ENCODE data around the gene DCTPP1.
A peak's percentile ranks its signal among the peaks of the same experiment; 100 is the strongest.

DCTPP1 gene

DNA sequence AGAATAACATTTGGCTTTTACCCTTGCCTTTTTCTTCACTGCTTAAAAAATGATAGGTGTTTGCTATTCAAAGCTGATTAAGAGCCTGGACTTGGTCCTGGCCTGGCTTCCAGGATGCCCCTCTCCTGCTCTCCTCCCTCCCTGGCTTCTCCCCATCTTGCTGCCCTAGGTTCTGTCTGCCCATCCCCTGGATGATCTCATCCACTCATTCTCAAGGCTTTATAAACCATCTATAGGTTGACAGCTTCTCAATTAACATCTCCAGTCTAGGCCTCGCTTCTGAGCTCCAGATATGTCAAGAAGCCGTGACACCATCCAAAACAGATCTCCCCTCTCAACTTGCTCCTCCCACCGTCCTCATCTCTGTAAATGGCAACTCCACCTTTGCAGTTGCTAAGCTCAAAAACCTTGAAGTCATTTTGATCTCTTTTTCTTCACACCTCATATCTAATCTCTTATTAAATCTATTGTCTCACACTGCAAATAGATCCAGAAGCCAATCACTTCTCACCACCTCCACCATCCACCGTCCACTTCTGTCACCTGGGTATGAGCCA lies 13.7 kb downstream of the DCTPP1 start:
- H3K4me3 ChIP-seq: no peak overlapping the region
- peaks cover 45% of the 10 kb centered on the region for H3K36me3 ChIP-seq (replicated peaks)
- DNase-seq (ENCODE audit: low spot score in 2 of 2): no peak
- H3K9me3 ChIP-seq: no peaks in the 10 kb centered on the region
- in situ Hi-C loops (cut with MboI; ENCODE audit: low sequenced_read_pairs): no loop called here
- H3K4me1 ChIP-seq: peaks cover 13% of the 10 kb centered on the region
- no peaks in the 10 kb centered on the region for H3K27me3 ChIP-seq (ENCODE audit: low read depth)

DNA sequence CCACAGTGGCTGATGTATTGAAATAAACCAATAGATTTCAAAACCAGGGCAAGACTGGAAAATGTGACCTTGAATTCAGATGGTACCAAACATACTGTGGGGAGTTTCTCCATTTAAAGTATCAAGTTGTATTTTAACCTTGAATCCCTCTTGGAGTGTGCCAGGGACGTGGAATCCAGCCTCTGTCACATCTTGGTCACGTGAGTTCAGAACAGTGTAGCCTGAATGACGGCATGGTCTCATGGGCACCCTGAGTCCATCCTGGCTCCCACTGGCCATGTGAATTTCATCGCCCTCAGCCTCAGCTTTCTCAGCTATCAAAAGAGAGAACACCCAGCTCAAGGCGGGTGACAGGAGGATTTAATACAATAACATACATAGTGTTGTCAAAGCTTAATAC lies 15.7 kb downstream of the DCTPP1 start:
- H3K27me3 ChIP-seq (ENCODE audit: low read depth): no peaks in the 10 kb centered on the region
- in situ Hi-C loops (cut with MboI; ENCODE audit: low sequenced_read_pairs): no loop called here
- DNase-seq (ENCODE audit: low spot score in 2 of 2): no peak
- H3K36me3 ChIP-seq (replicated peaks): peaks cover 49% of the 10 kb centered on the region
- no peak overlapping the region for H3K4me3 ChIP-seq
- H3K4me1 ChIP-seq: peaks cover 15% of the 10 kb centered on the region
- H3K9me3 ChIP-seq: no peaks in the 10 kb centered on the region

DNA sequence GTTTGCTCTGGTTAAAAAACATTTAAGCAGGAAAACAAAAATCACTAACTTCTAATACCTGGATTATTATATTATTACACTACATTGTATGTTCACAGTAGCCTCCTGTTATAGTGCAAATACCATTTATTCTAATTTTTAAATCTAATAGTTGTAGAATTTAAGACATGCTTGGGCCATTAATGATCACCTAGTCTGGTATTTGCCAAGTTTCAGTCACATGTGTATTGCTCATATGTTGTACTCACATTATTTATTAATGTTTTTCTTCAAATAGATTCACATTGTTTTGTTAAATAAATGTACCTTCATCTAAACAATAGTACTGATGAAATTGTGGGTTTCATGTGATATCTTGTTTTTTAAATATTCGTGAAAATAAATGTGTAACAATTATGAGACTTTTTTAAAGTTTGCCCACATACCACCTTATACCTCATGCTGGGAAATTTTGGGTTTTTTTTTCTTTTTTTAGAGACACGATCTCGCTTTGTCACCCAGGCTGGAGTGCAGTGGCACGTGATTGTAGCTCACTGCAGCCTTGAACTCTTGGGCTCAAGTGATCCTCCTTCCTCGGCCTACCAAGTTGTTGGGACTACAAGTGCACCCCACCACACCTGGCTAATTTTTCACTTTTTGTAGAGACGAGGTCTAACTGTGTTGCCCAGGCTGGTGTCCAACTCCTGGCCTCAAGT lies 16.6 kb downstream of the DCTPP1 start:
- H3K9me3 ChIP-seq: no peaks in the 10 kb centered on the region
- peaks cover 16% of the 10 kb centered on the region for H3K4me1 ChIP-seq
- H3K4me3 ChIP-seq: no peak overlapping the region
- no peak for DNase-seq (ENCODE audit: low spot score in 2 of 2)
- in situ Hi-C loops (cut with MboI; ENCODE audit: low sequenced_read_pairs): no loop called here
- peaks cover 47% of the 10 kb centered on the region for H3K36me3 ChIP-seq (replicated peaks)
- no peaks in the 10 kb centered on the region for H3K27me3 ChIP-seq (ENCODE audit: low read depth)

DNA sequence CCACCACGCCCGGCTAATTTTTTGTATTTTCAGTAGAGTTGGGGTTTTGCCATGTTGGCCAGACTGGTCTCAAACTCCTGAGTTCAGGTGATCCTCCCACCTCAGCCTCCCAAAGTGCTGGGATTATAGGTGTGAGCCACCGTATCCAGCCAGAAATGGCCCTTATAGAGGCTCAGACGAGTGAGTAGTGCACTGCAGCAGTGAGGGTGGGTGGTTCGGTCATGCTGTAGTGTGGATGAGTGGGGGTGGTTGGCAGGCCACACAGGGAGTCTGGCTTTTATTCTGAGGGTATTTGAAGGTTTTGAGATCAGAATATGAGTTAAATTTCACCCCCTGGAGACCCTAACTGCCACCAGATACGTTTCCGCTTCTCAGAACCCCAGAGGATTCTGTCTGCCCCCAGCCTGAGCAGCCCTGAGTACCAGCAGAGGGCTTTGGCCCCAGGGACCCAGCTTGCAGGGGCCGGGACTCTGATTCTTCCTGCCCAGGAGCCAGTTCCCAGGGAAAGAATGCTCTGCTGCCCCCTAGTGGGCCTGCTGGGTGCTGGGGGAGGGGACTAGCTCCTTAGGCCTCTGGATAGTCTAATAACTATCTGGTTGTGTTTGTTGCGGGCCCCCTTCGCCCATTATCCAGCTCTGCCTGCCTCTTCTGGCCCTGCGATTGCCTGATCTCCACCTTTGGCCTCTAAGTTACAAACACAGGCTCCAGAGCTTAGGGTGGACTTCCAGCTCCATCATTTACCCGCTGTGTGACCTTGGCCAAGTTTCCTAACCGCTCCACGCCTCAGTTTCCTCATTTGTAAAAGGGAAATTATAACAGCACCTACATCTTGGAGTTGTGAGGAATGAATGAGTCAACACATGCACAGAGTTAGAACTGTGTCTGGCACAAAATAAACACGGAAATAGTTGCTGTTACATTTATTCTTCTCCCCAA lies 20.4 kb downstream of the DCTPP1 start:
- Histone ChIP-seq H3K36me3 (replicated peaks) (peaks cover 47% of the 10 kb centered on the region), H3K9me3 (no peaks in the 10 kb centered on the region), H3K4me1 (peaks cover 14% of the 10 kb centered on the region), H3K4me3 (peak overlapping the region; percentile 1; the same call in 1 of the 2 replicates), H3K27me3 (ENCODE audit: low read depth) (no peaks in the 10 kb centered on the region)
- peak; percentile 86 to 97 for DNase-seq (ENCODE audit: low spot score in 2 of 2)
- in situ Hi-C loops (cut with MboI; ENCODE audit: low sequenced_read_pairs): no loop called here

DNA sequence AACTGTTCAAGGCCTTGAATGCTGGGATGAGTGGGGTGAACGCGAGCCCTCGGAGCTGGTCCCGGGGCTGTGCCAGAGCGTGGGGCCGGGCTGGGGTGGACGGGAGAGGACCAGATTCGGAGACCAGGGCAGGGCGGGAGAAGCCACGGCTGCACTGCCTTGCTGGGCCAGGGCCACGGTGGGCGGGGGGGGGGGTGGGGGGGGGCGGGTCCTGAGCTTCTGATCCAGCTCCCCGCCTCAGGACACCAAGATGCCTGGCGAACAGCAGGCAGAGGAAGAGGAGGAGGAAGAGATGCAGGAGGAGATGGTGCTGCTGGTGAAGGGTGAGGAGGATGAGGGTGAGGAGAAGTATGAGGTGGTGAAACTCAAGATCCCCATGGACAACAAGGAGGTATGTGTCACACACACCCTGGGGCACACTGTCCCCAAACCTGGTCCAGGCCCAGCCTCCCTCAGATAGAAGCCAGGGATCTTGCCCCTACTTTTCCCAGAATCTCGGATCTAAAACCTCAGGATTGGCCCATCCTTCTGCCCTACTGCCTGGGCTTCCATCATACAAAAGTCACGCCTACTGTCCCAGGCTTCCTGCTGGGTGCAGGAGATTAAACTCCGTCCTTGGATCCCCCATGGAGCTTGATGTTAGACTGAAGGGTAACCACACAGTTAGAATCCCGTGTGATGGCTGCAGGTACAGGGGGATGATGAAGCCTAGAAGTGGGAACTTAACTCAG lies 21.9 kb downstream of the DCTPP1 start:
- in situ Hi-C loops (cut with MboI; ENCODE audit: low sequenced_read_pairs): no loop called here
- Histone ChIP-seq H3K9me3 (no peaks in the 10 kb centered on the region), H3K27me3 (ENCODE audit: low read depth) (no peaks in the 10 kb centered on the region), H3K36me3 (replicated peaks) (peaks cover 33% of the 10 kb centered on the region), H3K4me3 (peak overlapping the region; percentile 84), H3K4me1 (peaks cover 14% of the 10 kb centered on the region)
- peak in 1 of 2 experiments; percentile 55 for DNase-seq (ENCODE audit: low spot score in 2 of 2)

DNA sequence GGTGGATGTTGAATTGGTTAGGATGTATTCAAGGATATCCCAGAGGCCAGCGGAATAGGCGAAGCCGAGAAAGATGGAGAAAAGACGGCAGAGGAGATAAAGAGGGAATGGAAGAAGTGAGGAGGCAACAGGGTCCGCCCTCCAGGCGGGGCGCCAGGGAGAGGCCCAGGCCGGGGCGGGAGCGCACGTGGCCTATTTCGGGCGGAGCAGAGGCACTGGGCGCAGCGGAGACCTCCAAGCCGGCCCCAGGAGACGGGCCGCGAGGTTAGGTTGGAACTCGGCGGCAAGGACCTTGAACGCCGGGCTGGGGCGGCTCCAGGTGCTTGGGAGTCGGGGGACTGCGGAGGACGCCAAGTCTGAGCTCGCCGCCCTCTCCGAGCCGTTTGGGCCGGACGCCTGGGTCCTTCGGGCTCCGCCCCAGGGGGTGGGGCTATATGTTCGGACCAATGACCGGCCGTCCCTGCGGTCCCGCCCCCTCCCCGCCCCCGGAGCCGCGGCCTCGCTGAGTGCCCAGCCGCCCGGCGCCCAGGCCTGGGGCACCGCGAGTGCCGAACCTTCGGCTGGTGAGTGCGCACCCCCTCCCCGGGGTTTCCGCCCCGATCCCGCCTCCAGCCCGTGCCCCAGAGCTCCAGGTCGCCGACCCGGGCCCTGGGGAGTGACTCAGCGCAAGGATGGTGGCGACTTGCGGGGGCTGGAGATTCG lies 22.6 kb downstream of the DCTPP1 start, which contains the start of gene ZNF771:
Gene ZNF771 (plus strand): TSS at position 505 of the 702 bp plus-strand sequence. CDS start 448 bp downstream, outside the sequence.
- Histone ChIP-seq H3K4me1 (peaks cover 14% of the 10 kb centered on the region), H3K27me3 (ENCODE audit: low read depth) (no peaks in the 10 kb centered on the region), H3K9me3 (no peaks in the 10 kb centered on the region), H3K36me3 (replicated peaks) (peaks cover 30% of the 10 kb centered on the region), H3K4me3 (peak within 1 kb of the TSS; percentile 84)
- in situ Hi-C loops (cut with MboI; ENCODE audit: low sequenced_read_pairs): no loop called here
- peak; percentile 84 to 97 for DNase-seq (ENCODE audit: low spot score in 2 of 2)

DNA sequence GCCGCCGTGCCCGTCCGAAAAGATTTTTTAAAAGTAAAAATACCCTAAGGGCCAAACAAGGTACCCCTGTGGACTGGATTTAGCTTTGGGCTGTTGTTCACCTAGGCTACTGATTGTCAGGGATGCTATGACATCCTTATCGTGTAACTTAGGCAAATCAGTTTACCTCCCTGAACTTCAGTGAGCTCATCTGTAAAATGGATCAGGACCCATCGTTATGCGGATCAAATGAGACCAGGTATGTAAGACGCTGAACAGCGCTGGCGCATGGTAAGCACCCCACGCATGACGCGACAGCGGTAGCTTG lies 23.1 kb downstream of the DCTPP1 start:
- Histone ChIP-seq H3K4me3 (peak overlapping the region; percentile 84), H3K9me3 (no peaks in the 10 kb centered on the region), H3K27me3 (ENCODE audit: low read depth) (no peaks in the 10 kb centered on the region), H3K36me3 (replicated peaks) (peaks cover 25% of the 10 kb centered on the region), H3K4me1 (peaks cover 14% of the 10 kb centered on the region)
- no peak for DNase-seq (ENCODE audit: low spot score in 2 of 2)
- in situ Hi-C loops (cut with MboI; ENCODE audit: low sequenced_read_pairs): no loop called here

DNA sequence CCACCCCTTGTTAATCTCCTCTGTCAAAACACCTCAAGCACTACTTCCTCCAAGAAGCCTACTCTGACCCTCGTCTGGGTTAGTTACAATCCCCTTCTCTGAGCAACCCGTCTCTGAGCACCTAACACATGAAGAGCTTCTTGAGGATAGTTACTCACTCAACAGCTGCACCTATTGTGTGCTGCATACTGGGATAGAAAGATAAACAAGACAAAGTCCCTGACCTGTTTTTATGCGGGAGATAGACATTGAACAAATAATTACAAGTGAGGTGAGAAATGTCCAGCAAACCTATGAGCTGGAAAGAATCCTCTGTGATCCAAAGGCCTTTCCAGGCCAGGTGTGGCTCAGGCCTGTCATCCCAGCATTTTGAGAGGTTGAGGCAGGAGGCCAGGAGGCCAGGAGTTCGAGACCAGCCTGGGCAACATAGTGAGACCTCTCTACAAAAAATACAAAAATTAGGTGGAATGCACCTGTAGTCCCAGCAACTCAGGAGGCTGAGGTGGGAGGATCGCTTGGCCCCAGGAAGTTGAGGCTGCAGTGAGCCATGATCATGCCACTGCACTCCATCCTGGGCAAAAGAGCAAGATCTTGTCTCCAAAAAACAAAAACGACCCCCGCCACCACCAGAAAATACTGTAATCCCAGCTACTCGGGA lies 27.9 kb downstream of the DCTPP1 start:
- no peaks in the 10 kb centered on the region for H3K27me3 ChIP-seq (ENCODE audit: low read depth)
- no peaks in the 10 kb centered on the region for H3K9me3 ChIP-seq
- H3K36me3 ChIP-seq (replicated peaks): peaks cover 18% of the 10 kb centered on the region
- in situ Hi-C loops (cut with MboI; ENCODE audit: low sequenced_read_pairs): no loop called here
- H3K4me1 ChIP-seq: peaks cover 17% of the 10 kb centered on the region
- DNase-seq (ENCODE audit: low spot score in 2 of 2): no peak
- no peak overlapping the region for H3K4me3 ChIP-seq

DNA sequence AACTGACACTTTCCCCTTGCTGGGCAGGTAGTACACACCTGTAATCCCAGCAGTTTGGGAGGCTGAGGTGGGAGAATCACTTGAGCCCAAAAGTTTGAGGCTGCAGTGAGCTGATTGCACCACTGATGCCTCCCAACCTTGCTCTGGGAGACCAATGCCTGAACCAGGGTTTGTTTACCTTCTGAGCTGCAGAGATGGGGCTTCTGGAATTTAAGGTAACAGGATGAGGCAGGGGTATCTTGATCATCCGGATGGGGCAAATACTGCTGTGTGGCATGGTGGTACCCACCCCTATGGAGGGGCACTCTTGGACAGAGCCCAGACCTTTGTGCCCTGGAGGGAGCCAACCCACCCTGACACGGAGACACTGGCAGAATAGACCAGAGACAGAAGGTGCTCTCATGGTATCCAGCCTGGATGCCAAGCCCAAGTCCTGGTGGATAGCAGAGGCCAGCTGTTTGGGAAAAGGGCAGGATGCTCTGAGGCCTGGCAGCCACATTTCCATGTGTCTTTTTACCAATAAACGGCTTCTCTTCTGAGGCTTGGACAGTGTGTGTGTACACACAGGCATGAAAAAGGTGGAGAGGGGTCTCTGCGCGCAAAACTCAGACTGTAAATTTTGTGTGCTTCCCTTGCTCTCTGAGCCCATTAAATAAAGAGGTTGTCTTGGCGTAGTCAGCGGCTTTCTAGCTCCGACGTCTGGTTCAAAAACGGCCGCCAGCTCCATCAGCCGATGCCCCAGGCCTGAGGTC lies 30.2 kb downstream of the DCTPP1 start:
- peak overlapping the region; percentile 42 for H3K4me3 ChIP-seq
- H3K4me1 ChIP-seq: peaks cover 17% of the 10 kb centered on the region
- DNase-seq (ENCODE audit: low spot score in 2 of 2): no peak
- no peaks in the 10 kb centered on the region for H3K9me3 ChIP-seq
- in situ Hi-C loops (cut with MboI; ENCODE audit: low sequenced_read_pairs): loop anchor here (25.0 kb wide), 2 partner anchors 312 to 513 kb away; partner anchors contain the start of genes FBXL19, PPP4C, TBX6 and YPEL3
- H3K36me3 ChIP-seq (replicated peaks): peaks cover 18% of the 10 kb centered on the region
- no peaks in the 10 kb centered on the region for H3K27me3 ChIP-seq (ENCODE audit: low read depth)

DNA sequence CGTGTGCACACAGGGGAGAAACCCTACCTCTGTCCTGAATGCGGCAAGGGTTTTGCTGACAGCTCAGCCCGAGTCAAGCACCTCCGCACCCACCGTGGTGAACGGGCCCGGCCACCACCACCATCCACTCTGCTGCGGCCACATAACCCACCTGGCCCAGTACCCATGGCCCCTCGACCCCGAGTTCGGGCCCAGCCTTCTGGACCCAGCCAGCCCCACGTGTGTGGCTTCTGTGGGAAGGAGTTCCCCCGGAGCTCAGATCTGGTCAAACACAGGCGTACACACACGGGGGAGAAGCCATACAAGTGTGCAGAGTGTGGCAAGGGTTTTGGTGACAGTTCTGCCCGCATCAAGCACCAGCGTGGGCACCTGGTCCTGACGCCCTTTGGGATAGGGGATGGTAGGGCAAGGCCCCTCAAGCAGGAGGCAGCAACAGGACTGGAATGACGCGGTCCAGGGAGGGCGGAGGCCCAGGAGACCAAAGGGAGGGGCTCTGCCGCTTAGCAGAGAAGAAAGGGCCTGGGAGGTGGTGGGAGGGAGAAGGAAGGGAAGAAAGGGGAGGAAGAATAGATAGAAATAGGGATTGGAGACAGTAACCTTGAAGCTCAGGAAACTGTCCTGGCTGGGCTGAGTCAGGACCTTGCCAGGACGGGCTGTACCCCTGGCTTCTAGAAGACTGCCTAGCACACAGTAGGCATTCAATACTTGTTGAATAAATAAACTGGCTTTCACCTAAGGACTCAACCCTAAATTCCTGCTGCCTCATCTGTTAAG lies 31.0 kb downstream of the DCTPP1 start:
- Histone ChIP-seq H3K9me3 (no peaks in the 10 kb centered on the region), H3K36me3 (replicated peaks) (peaks cover 18% of the 10 kb centered on the region), H3K4me3 (no peak overlapping the region), H3K27me3 (ENCODE audit: low read depth) (no peaks in the 10 kb centered on the region), H3K4me1 (peaks cover 21% of the 10 kb centered on the region)
- peak in 1 of 2 experiments; percentile 60 for DNase-seq (ENCODE audit: low spot score in 2 of 2)
- in situ Hi-C loops (cut with MboI; ENCODE audit: low sequenced_read_pairs): loop anchor here (25.0 kb wide), 2 partner anchors 312 to 513 kb away; partner anchors contain the start of genes FBXL19, PPP4C, TBX6 and YPEL3

DNA sequence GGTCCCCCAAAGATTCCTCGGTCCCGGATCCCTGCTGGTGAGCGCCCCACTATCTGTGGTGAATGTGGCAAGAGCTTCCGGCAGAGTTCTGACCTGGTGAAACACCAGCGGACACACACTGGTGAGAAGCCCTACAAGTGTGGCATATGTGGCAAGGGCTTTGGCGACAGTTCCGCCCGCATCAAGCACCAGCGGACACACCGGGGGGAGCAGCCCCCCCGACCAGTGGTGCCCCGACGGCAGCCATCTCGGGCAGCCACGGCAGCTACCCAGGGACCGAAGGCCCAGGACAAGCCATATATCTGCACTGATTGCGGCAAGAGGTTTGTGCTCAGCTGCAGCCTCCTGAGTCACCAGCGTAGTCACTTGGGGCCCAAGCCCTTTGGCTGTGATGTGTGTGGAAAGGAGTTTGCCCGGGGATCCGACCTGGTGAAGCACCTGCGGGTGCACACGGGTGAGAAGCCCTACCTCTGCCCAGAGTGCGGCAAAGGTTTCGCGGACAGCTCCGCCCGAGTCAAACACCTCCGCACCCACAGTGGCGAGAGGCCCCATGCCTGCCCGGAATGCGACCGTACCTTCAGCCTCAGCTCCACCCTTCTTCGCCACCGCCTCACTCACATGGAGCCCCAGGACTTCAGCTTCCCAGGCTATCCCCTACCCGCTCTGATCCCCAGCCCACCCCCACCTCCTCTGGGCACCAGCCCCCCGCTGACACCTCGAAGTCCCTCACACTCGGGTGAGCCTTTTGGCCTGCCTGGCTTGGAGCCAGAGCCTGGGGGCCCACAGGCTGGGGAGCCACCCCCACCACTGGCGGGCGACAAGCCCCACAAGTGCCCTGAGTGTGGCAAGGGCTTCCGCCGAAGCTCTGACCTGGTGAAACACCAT lies 31.8 kb downstream of the DCTPP1 start:
- Histone ChIP-seq H3K9me3 (no peaks in the 10 kb centered on the region), H3K36me3 (replicated peaks) (peaks cover 18% of the 10 kb centered on the region), H3K27me3 (ENCODE audit: low read depth) (no peaks in the 10 kb centered on the region), H3K4me3 (no peak overlapping the region), H3K4me1 (peaks cover 21% of the 10 kb centered on the region)
- in situ Hi-C loops (cut with MboI; ENCODE audit: low sequenced_read_pairs): loop anchor here (25.0 kb wide), 2 partner anchors 311 to 514 kb away; partner anchors contain the start of genes FBXL19, PPP4C, TBX6 and YPEL3
- DNase-seq (ENCODE audit: low spot score in 2 of 2): no peak
